Choroid plexus epithelial cell (primary cell): ENCODE results near the gene PTCH1.

Experiments
- DNase-seq: peaks from one replicate; pipeline ENCODE4 v3.0.0-alpha.2; 2010; ENCODE audit warnings: low read depth
- H3K4me3 ChIP-seq: 2 replicates; pipeline ENCODE4 v1.5.1; 2011; ENCODE audit warnings: low read depth, mild to moderate bottlenecking, control low read depth, low read length, moderate library complexity
- TF ChIP-seq, protein P1 (sequence below): conservative IDR thresholded peaks from 2 replicates; pipeline ENCODE4 v1.5.1; 2011; ENCODE audit warnings: low read depth, mild to moderate bottlenecking, control low read depth, inconsistent platforms, low read length, moderate library complexity

The PTCH1 gene

DNA sequence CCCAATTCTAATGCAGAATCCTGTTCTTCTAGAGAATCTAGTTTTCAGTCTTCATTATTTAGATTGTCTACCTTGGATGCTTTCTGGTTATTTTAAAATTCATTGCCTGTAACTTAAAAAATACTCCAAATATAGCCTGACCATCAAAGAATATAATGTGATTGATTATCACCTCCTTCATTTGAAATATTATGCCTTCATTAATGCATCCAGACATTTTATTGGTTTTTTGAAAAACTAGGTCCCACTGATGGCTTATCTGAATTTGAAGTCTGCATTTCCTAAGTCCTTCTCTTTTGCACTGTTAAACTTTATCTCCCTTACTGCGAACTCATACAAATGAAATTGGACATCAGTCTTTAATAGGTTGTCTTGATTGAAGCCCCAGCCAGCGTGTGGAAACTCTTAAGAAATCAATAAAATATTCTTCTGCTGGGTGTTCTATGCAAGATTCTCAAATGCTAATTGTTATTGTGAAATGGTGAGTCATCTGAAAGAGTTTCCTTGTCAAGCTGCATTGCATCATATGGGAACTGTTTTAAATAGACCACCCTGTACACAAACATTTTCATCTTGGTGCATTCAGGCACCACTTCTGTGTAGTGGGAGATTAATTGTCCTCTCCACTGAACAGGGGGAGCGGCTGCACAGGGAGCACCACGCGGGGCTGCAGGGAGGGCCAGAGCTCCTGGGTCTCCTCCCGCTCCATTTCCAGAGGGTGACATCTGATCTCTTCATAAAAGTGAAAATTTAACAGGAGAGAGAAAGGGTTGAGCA, 106.9 kb downstream of the PTCH1 start:
- peak; percentile 89 for DNase-seq
- TF ChIP-seq, protein P1, sequence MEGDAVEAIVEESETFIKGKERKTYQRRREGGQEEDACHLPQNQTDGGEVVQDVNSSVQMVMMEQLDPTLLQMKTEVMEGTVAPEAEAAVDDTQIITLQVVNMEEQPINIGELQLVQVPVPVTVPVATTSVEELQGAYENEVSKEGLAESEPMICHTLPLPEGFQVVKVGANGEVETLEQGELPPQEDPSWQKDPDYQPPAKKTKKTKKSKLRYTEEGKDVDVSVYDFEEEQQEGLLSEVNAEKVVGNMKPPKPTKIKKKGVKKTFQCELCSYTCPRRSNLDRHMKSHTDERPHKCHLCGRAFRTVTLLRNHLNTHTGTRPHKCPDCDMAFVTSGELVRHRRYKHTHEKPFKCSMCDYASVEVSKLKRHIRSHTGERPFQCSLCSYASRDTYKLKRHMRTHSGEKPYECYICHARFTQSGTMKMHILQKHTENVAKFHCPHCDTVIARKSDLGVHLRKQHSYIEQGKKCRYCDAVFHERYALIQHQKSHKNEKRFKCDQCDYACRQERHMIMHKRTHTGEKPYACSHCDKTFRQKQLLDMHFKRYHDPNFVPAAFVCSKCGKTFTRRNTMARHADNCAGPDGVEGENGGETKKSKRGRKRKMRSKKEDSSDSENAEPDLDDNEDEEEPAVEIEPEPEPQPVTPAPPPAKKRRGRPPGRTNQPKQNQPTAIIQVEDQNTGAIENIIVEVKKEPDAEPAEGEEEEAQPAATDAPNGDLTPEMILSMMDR = no peak
- peak overlapping the region; percentile 40 for H3K4me3 ChIP-seq

- H3K4me3 ChIP-seq = no peak overlapping the region
- TF ChIP-seq, protein P1 = no peak
- DNase-seq = no peak
Measured at GRCh38 chr9:95407524-95407923, 109.2 kb downstream of the PTCH1 start.

GRCh38 chr9:95406121-95406520, 110.7 kb downstream of the PTCH1 start:
- peak; percentile 64 for DNase-seq
- TF ChIP-seq, protein P1 = no peak
- H3K4me3 ChIP-seq = no peak overlapping the region

DNA sequence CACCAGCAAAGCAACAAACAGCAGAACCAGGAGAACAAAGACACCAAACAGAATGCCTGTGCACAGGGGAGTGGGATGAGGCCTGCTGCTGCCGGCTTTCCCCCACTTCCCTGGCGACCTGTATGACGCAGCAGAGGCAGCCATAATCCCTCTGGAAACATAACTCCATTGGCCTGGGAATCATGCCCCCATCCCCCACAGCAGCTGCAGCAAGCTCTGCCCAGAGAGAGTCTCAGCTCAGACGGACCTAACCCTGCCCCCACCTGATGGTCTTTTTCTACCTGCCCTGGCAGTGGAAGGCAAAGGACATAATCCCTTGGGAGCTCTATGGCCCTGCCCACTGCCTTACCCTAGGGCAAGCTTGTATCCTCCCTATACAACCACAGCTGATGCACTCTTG, 117.5 kb downstream of the PTCH1 start:
- TF ChIP-seq, protein P1 = no peak
- DNase-seq = no peak

More for the DNA sequence above, 117.5 kb downstream of the PTCH1 start:
- H3K4me3 ChIP-seq = no peak overlapping the region
